Hepatocyte (in vitro differentiated cells): ENCODE measurements around the gene ANKMY2.

Source experiments
- EZH2phosphoT487 ChIP-seq: fragments of 200-600 bp; sonication (generic); IDR thresholded peaks from one replicate; pipeline ENCODE4 v1.6.1; 2018; ENCODE audit warnings: antibody characterized with exemption, mild to moderate bottlenecking, low read depth, moderate library complexity; ENCODE audit not compliant: unreplicated experiment, severe bottlenecking
- TF ChIP-seq, protein P1 (sequence below): fragments of 200-600 bp; sonication (generic); IDR thresholded peaks from 2 replicates; pipeline ENCODE4 v1.5.1; 2016; ENCODE audit warnings: antibody characterized with exemption, mild to moderate bottlenecking; ENCODE audit not compliant: poor library complexity

DNA sequence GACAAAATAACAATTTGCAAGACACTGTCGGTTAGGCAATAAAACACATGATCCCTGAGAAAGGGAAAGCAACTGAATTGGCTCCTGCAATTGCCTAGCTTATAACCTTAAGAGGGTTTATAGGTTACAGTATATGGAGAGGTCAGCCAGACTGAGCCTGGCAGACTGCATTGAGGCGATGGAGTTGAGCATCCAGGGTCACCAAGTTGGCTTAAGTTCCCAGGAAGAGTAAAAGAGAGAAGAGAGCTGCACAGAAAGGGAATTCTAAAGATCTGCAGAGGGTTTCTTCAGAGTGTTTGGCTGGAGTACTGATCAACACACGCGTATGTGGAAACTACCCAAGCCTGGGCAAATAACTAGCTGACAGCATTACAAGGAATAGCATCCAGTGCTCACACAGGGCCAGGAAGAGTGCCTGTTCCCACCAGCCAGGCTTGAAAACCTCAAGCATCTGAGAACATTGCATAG, 11.2 kb downstream of the ANKMY2 start:
- TF ChIP-seq, protein P1, sequence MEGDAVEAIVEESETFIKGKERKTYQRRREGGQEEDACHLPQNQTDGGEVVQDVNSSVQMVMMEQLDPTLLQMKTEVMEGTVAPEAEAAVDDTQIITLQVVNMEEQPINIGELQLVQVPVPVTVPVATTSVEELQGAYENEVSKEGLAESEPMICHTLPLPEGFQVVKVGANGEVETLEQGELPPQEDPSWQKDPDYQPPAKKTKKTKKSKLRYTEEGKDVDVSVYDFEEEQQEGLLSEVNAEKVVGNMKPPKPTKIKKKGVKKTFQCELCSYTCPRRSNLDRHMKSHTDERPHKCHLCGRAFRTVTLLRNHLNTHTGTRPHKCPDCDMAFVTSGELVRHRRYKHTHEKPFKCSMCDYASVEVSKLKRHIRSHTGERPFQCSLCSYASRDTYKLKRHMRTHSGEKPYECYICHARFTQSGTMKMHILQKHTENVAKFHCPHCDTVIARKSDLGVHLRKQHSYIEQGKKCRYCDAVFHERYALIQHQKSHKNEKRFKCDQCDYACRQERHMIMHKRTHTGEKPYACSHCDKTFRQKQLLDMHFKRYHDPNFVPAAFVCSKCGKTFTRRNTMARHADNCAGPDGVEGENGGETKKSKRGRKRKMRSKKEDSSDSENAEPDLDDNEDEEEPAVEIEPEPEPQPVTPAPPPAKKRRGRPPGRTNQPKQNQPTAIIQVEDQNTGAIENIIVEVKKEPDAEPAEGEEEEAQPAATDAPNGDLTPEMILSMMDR = no peak
- no peak for TF ChIP-seq EZH2phosphoT487
